GM21723 (cell line): Measurements from ENCODE around the gene BCL7A.
"Not testable (repeated sequence)": the region's sequence is repeated elsewhere in the genome, so short reads cannot be mapped to it uniquely, and the experiment has no call there.

Source experiments
- ATAC-seq: cut with Tn5 transposase; IDR thresholded peaks from one replicate; pipeline ENCODE4 v1.9.1; 2021; ENCODE audit warnings: mild to moderate bottlenecking, moderate library complexity; ENCODE audit not compliant: unreplicated experiment

BCL7A gene

DNA sequence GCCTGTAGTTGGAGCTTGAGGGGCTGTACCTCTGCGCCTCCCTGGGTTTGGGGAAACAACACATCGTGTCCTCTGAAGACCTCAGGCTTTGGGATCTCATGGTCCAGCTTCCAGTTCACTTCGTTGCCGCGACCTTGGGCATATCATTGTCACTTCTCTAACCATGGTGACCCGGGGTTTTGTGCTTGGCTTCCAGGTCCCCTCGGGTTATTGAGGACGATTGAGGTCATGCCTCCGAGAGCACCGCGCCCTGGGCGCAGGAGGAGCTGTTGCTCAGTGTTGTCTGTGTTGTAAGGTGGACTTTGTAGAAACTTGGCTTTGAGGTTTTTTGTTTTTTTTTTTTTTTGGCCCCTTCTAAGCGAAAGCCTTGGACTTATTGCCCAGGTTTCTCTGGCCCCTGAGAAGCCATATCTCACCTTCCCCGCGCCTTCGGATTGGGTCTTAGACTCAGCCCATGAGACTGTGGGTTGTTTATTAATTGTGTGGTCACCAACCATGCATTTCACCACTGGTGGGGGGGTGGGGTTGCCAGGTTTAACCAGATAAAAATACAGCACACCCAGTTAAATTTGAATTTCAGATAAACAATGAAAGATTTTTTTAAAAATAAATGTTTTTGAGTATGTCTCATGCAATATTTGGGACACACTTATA lies 2.6 kb downstream of the BCL7A start:
- no peak for ATAC-seq

GRCh38 chr12:122026706-122027333 lies 5.1 kb downstream of the BCL7A start:
- ATAC-seq: no peak

- no peak for ATAC-seq
Measured at GRCh38 chr12:122028165-122028904, 6.7 kb downstream of the BCL7A start.

GRCh38 chr12:122028905-122029560 lies 7.3 kb downstream of the BCL7A start:
- ATAC-seq: peak; percentile 49

DNA sequence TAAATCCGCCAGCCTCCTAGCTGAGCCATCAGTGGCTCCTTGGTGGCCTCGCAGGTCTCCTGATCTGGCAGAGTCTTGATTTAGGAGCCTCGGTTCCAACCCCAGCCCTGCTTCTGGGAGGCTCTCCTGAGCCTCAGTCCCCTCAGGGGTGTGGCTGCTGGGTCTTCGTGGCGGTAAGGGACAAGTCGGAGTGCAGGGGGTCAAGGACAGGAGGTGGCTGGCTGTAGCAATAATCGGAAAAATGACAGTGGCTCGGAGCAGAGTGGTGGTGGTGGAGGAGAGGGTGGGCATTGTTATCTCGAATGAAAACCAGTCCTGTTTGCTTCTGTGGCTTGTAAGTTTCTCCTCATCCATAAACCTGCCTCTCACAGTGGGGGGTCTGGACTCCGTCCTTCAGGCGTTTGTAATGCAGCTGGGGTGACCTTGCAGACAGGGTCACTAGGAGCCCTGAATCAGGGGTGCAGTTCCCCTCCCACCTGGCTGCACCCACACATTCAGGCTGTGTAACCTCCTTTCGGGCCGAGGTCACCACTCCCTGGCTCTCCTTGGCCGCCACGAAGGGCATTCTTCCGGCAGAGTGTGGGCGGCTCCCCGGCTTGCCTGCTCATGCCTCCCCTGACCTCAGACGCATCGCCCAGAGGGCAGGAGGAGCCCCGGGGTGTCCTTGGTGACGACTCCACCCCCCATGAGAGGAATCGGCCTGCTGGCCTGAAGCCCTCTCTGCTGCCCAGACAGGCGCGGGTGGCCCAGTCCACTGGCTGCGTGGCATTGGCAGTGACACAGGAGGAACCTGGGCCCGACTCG lies 8.1 kb downstream of the BCL7A start:
- peak; percentile 12 for ATAC-seq

GRCh38 chr12:122030424-122031035 lies 8.8 kb downstream of the BCL7A start:
- ATAC-seq: no peak

DNA sequence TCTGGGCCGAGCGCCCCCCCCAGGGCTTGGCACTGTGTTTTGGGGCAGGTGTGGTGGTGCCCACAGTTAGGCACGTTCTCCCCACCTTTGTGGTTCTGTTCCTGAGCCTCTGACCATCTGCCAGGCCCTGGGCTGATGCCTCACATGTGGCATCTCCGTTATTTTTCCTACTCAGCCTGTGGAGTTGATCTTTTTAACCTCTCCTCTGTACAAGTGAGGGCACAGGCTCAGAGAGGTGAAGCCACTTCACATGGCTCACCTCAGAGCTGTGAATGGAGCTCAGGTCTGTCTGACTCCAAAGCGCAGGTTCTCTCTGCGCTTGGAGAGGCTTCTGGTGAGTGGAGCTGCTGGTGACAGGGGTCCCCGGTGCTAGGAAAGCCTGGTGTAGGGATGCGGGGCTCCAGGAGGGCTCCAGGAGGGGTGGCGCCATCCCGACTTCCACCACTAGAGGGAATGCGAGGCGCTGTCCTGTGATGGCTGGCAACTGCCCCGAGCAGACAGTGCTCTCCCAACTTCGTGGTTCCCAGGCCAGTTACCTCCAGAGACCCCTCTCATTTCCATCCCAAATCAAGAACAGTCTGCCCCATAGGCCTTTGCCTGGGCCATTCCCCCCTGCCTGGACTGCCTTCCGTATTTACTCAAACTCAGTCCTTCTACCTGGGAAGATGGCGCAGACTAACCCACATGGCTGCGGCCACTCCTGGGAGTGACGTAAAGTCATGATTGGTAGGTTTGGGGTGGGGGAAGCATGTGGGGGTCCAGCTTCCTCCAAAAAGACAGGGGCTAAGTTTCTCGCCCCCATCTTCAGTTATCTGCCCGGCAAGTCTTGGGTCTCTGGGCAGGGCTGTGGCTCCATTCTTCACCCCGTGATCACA lies 9.9 kb downstream of the BCL7A start:
- no peak for ATAC-seq

DNA sequence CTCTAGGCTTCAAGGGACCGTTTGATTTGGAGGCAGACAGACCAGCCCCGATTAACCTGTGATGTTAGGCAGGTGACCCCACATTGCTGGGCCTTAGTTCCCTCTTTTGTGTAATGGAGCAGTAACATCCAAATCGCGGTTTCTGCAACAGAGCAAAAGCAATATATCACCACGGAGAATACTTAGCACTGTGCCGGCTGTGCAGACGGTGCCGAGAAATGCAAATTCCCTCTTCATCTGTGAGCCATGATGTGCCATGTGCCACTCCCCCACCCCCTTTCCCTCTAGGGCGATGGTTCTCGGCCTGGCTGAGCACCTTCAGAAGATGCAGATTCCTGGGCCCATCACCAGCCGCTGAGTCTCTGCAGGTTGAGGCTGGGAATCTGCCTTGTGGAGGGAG lies 10.9 kb downstream of the BCL7A start:
- no peak for ATAC-seq

DNA sequence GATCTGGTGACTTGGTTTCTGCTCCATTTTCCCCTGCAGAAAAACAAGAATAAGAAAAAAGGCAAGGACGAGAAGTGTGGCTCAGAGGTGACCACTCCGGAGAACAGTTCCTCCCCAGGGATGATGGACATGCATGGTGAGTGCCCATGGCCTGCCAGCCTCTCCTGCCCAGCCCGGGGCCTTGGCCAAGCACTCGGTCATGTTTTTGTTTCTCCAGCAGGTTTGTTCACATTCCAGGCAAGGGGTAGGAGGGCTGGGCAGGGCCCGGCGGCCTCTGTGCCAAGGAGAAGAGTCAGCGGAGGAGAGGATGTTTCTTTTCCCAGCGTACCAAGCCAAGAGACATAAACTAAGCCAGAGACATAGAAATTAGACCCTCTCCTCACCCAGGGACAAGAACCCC lies 13.6 kb downstream of the BCL7A start:
- no peak for ATAC-seq

GRCh38 chr12:122036153-122036552 lies 14.5 kb downstream of the BCL7A start:
- no peak for ATAC-seq

DNA sequence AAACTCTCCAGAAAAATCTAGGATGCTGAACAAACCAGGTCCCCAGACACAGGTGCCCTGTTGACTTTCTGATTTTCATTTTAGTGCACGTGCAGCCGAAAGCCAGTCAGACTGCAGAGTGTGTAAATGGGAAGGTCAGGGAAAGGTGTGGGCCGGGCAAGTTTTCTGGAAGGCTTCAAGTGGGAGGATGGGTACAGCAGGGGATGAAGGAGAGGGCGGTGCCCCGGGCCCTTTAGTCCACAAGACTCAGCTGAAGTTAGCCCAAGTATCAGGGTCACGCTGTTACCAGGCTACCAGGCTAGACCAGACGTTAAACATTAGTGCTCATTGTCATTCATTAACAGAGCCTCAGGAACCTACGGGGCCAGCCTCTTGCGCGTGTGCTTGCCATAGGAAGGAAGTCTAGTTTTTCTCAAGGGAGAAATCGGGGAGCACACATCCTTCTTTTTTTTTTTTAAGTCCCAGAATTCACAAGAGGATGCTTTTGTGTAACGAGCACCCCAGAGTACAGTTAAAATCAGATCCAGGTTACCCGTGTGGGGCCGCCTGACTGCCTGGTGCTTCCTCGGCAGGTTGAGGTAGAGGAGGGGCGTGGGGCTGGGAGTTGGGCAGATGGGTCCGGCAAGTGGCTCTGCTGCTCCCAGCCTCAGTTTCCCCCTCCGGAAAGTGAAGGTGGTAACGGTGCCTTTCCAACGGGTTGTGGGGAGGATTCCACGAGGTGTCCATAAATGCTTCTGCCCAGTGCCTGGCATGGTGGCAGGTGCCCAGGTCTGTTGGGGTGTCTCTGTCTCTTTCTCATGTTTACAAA lies 19.1 kb downstream of the BCL7A start:
- no peak for ATAC-seq

DNA sequence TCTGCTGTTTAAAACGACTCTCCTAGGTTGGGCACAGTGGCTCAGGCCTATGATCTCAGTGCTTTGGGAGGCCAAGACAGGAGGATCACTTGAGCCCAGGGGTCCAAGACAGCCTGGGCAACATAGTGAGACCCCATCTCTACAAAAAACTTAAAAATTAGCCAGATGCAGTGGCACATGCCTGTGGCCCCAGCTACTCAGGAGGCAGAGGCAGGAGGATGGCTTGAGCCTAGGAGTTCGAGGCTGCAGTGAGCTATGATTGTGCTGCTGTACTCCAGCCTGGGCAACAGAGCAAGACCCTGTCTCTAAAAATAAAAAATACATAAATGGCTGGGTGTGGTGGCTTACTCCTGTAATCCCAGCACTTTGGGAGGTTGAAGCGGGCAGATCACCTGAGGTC lies 19.8 kb downstream of the BCL7A start:
- not testable (repeated sequence) for ATAC-seq

DNA sequence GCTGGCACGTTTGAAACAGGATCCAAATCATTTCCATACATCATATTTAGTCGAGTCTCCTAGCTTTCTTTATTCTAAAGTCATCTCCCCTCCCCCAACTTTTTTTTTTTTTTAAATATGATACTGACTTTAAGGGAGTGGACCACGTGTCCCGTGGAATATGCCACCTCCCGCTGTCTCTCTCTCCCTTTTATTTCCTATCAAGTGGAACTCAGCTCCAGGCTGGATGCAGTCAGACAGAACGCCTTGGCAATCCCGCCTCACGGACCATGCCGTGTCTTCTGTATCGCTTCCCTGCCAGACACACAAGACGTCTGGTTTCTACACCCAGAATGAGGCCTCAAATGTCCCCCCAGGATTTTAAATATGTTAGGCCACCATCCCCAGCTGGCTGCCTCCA lies 21.2 kb downstream of the BCL7A start:
- no peak for ATAC-seq

DNA sequence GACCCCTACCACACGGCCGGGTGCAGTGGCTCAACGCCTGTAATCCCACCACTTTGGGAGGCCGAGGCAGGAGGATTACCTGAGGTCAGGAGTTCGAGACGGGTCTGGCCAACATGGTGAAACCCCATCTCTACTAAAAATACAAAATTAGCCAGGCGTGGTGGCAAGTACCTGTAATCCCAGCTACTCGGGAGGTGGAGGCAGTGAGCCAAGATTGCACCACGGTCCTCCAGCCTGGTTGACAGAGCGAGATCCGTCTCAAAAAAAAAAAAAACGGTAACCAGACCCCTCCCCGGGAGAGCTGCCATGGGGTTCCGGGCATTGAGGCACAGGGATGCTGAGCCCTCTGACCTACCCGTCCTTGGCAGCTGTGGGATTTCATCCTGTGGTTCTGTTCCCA lies 21.8 kb downstream of the BCL7A start:
- ATAC-seq: no peak

- no peak for ATAC-seq
Measured at GRCh38 chr12:122045262-122045661, 23.6 kb downstream of the BCL7A start.

GRCh38 chr12:122046145-122046544 lies 24.5 kb downstream of the BCL7A start:
- no peak for ATAC-seq

DNA sequence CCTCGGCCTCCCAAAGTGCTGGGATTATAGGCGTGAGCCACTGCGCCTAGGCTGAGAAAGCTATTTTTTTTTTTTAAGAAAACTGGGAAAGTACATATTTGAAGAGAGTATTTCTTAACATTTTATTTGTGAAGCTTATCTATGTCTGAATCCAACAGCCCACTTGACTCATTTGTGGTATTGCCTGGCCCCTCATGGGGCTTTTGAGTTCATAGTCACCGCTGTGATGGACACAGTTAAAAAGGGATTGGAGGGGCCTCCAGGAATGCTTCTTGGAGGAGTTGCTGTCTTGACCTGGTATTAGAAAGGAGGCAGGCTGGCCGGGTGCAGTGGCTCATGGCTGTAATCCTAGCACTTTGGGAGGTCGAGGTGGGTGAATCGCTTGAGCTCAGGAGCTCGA lies 26.5 kb downstream of the BCL7A start:
- no peak for ATAC-seq

DNA sequence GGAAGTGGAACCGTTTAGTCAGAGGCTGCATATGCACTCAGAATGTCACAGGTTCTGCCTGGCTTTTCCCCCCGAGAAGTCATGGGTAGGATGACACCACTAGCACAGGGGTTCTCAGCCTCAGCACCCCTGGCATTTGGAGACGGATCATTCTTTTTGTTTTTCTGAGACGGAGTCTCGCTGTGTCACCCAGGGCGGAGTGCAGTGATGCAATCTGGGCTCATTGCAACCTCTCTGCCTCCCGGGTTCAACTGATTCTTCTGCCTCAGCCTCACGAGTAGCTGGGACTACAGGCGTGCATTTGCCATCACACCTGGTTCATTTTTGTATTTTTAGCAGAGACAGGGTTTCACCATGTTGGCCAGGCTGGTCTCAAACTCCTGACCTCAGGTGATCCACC lies 28.1 kb downstream of the BCL7A start:
- ATAC-seq: no peak

- no peak for ATAC-seq
Measured at GRCh38 chr12:122050706-122051105, 29.0 kb downstream of the BCL7A start.
